PFSK-1 (cell line): ENCODE measurements around the gene ZNF580.
A peak's percentile ranks its signal among the peaks of the same experiment; 100 is the strongest.

ENCODE experiments used
- FOXP2 ChIP-seq: optimal IDR thresholded peaks from 2 replicates; pipeline ENCODE3; 2011; ENCODE audit warnings: borderline replicate concordance, control low read depth, inconsistent platforms; ENCODE audit not compliant: insufficient read depth; ENCODE audit errors: extremely low read length, extremely low read depth
- POLR2AphosphoS5 ChIP-seq: IDR thresholded peaks from 2 replicates; pipeline ENCODE4 v1.6.1; 2012; ENCODE audit warnings: low read depth, mild to moderate bottlenecking, control low read depth, low read length, moderate library complexity
- REST ChIP-seq, 2 experiments: IDR thresholded peaks; 2 replicates each; pipeline versions ENCODE4 v1.6.1 to v1.8.0; 2011 to 2012; ENCODE audit warnings: low read depth in 2 of 2, low read length in 2 of 2, control low read depth in 1 of 2, inconsistent platforms in 1 of 2, mild to moderate bottlenecking in 1 of 2, moderate library complexity in 1 of 2; ENCODE audit not compliant: insufficient read depth in 1 of 2
- SIN3A ChIP-seq: IDR thresholded peaks from 2 replicates; pipeline ENCODE4 v1.6.1; 2012; ENCODE audit warnings: mild to moderate bottlenecking, low read length, moderate library complexity, borderline replicate concordance; ENCODE audit not compliant: insufficient read depth
- TAF1 ChIP-seq: IDR thresholded peaks from 2 replicates; pipeline ENCODE4 v1.6.1; 2012; ENCODE audit warnings: low read length, control low read depth, borderline replicate concordance; ENCODE audit not compliant: insufficient read depth

The ZNF580 gene

DNA sequence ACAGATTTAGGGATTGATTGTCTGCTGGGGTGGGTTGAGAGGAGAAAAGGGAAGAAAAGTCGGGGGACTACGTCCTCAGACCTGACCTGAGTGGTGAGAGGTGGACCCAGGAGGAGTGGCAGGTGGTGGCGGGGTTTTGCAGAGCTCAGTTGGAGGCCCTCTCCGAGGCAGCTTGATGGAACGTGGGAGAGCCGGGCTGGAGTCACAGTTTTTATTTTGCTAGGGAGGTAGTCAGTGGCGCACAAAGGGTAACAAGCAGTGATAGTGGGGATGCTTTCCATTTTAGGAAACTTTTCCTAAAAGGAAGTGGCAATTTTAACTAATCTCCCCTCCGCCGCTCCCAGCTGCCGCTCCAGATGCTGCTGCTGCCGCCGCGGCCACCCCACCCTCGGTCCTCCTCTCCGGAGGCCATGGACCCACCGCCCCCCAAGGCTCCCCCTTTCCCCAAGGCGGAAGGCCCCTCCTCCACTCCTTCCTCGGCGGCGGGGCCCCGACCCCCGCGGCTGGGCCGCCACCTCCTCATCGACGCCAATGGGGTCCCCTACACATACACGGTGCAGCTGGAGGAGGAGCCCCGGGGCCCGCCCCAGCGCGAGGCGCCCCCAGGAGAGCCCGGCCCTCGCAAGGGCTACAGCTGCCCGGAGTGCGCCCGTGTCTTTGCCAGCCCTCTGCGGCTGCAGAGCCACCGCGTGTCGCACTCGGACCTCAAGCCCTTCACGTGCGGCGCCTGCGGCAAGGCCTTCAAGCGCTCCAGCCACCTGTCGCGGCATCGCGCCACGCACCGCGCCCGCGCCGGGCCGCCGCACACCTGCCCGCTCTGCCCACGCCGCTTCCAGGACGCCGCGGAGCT, 1.6 kb downstream of the ZNF580 start:
- TF ChIP-seq POLR2AphosphoS5 (peak; percentile 51; the same call in 1 of the 2 replicates), FOXP2 (no peak), SIN3A (0 out of 2 replicates have a peak, but pooled peaks have one; percentile 35), REST (IDR thresholded peaks at IDR 0.05; ENCODE audit: insufficient read depth in 1 of 2, low read depth in 2 of 2, low read length in 2 of 2) (no peak), TAF1 (no peak)

- TF ChIP-seq POLR2AphosphoS5 (peak; percentile 75), TAF1 (peak; percentile 70; the same call in 1 of the 2 replicates), REST (IDR thresholded peaks at IDR 0.05; ENCODE audit: insufficient read depth in 1 of 2, low read depth in 2 of 2, low read length in 2 of 2) (0 out of 4 replicates have a peak, but pooled peaks of 1 of the 2 experiments have one; percentile 23), SIN3A (peak; percentile 91; the same call in 1 of the 2 replicates), FOXP2 (peak; percentile 58)
Observed at GRCh38 chr19:55643003-55643886, 2.4 kb downstream of the ZNF580 start, which contains the start of gene ZNF581. ZNF581 (plus strand) TSS chr19:55643649; CDS start chr19:55644572, 923 bp downstream.

- TF ChIP-seq SIN3A, result no peak
Observed at GRCh38 chr19:55643887-55644176, 3.0 kb downstream of the ZNF580 start.

DNA sequence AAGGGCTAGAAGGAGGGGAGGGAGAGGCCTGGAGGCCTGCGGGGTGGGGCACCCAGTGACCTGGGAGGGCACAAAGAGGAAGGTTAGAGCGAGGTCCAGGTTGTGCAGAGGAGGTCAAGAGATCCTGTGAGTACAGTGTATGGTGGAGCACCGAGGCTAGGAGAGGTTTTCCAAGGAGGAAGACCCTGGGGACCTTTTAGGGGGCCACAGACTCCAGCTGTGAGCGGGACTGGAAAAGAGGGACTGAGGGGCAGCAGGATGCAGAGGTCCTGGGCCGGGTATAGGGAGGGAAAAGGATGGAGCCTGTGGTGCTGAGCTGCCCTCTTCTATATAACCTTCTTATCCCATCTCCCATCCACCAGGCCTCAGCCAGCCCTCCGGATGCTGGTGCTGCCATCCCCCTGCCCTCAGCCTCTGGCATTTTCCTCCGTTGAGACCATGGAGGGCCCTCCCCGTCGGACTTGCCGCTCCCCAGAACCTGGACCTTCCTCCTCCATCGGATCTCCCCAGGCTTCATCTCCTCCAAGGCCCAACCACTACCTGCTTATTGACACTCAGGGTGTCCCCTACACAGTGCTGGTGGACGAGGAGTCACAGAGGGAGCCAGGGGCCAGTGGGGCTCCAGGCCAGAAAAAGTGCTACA, 3.5 kb downstream of the ZNF580 start:
- TF ChIP-seq TAF1, result no peak
- no peak for TF ChIP-seq POLR2AphosphoS5
- no peak for TF ChIP-seq SIN3A
- no peak for TF ChIP-seq FOXP2
- TF ChIP-seq REST (IDR thresholded peaks at IDR 0.05; ENCODE audit: insufficient read depth in 1 of 2, low read depth in 2 of 2, low read length in 2 of 2), result no peak
